GM19467 (cell line): ENCODE measurements around the gene EIF4G1.

Experiments used
- ATAC-seq: cut with Tn5 transposase; IDR thresholded peaks from one replicate; pipeline ENCODE4 v1.9.1; 2021; ENCODE audit warnings: mild to moderate bottlenecking, moderate library complexity; ENCODE audit not compliant: unreplicated experiment

Gene EIF4G1

DNA sequence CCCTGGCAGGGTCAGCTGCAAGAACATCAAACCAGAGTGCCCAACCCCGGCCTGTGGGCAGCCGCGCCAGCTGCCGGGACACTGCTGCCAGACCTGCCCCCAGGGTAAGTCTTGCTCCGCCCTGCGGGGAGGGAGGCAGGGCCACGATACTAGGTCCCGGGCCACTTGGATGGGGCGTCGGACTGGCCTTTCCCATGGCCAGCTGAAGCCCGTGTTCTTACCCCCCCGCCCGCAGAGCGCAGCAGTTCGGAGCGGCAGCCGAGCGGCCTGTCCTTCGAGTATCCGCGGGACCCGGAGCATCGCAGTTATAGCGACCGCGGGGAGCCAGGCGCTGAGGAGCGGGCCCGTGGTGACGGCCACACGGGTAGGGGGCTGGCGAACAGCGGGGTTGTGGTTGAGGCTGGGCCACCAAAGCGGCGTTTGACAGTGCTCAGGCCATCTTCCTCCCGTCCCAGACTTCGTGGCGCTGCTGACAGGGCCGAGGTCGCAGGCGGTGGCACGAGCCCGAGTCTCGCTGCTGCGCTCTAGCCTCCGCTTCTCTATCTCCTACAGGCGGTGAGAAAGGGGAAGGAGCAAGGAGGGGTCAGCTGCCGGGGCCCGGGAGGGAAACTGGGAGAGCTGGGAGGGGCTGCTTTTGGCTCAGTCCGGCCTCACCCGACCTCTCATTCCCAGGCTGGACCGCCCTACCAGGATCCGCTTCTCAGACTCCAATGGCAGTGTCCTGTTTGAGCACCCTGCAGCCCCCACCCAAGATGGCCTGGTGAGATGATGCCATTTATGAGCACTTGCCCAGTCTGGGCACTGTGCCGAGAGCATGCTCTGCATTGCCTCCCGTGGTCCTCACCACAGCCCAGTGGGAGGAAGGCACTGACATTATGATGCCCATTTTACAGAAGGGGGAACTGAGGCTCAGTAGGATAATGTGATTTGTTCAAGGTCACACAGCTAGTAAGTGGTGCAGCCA lies 67.1 kb downstream of the EIF4G1 start:
- no peak for ATAC-seq

DNA sequence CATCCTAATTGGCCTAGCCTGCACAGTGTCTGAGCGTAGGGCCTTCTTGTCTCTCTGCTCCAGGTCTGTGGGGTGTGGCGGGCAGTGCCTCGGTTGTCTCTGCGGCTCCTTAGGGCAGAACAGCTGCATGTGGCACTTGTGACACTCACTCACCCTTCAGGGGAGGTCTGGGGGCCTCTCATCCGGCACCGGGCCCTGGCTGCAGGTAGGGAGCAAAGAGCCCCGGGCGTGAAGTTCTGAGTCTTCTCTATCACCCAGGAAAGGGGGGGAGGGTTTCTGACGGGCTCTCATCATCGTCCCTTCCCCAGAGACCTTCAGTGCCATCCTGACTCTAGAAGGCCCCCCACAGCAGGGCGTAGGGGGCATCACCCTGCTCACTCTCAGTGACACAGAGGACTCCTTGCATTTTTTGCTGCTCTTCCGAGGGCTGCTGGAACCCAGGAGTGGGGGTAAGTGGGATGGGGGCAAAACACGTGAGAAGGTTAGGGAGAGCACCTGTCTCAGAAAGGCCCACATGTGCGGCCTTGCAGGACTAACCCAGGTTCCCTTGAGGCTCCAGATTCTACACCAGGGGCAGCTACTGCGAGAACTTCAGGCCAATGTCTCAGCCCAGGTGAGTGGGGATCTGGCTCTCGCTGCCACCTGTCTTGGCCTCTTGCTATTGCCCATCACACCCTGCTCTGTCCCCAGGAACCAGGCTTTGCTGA lies 68.1 kb downstream of the EIF4G1 start:
- ATAC-seq: no peak

DNA sequence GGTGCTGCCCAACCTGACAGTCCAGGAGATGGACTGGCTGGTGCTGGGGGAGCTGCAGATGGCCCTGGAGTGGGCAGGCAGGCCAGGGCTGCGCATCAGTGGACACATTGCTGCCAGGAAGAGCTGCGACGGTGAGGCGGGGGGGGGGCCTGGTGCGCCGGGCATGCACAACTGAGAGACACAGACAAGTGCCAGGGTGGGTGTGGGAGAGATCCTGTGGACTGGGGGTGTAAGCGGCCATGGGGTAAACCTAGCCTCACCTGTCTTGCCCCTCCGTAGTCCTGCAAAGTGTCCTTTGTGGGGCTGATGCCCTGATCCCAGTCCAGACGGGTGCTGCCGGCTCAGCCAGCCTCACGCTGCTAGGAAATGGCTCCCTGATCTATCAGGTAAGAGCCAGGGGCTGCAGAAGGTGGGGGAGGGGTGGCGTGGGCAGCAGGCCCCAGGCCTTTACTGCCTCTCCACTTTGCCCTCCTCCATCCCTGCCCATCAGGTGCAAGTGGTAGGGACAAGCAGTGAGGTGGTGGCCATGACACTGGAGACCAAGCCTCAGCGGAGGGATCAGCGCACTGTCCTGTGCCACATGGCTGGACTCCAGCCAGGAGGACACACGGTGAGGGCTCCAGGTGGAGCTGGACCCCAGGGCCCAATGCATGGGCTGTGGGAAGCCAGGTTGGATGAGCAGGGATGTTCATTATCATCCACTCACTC lies 68.8 kb downstream of the EIF4G1 start:
- ATAC-seq: no peak

DNA sequence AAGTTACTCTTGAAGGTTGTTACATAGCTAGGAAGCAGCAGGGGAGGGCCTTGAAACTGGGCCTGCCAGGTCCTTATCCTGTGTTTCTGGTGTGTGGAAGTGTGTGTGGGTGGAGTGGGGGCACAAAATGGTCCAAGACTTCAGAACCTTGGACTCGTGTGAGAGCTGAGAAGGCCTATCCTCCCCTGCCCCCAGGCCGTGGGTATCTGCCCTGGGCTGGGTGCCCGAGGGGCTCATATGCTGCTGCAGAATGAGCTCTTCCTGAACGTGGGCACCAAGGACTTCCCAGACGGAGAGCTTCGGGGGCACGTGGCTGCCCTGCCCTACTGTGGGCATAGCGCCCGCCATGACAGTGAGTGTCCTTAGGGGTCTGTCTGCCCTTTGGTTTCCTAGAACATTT lies 69.9 kb downstream of the EIF4G1 start:
- ATAC-seq: no peak
